HCT116 (cell line): ENCODE data around the gene AAK1. TPM values are rescaled to one million over a fixed set of nuclear protein-coding genes. Genes with fewer than 3 reads are reported as not detected.

Experiments
- ATAC-seq: fragments of 200-7000 bp; cut with Tn5 transposase; 2 replicates; pipeline ENCODE4 v1.9.1; 2020; ENCODE audit warnings: mild to moderate bottlenecking, moderate library complexity
- BruUV-seq: library from RNA; stranded (reverse); fragments of 400-500 nt; replicated peaks from 2 replicates; lab custom pipeline; 2021; lab: Mats Ljungman, UMichigan
- CTCF ChIA-PET: fragments of 300-600 bp; sonication (Branson Sonifier 250); formaldehyde crosslinking; loops from one replicate; lab custom pipeline; 2021; ENCODE audit warnings: antibody characterized with exemption; lab: Charles Lee
- POLR2A ChIA-PET: fragments of 300-600, 350-600 bp; sonication (Branson Sonifier 250); formaldehyde crosslinking; loops from one replicate; lab custom pipeline; 2021; ENCODE audit warnings: antibody characterized with exemption; lab: Charles Lee
- RAD21 ChIA-PET, 2 experiments: fragments of 300-600 bp; sonication (Branson Sonifier 250); formaldehyde crosslinking; loops; one replicate each; lab custom pipeline; 2023; ENCODE audit warnings: low total read pairs in 2 of 2; ENCODE audit not compliant: uncharacterized antibody in 2 of 2, unreplicated experiment in 2 of 2, low non-redundant PET in 1 of 2; lab: Charles Lee
- DNase-seq: peaks from one replicate; pipeline ENCODE4 v3.0.0-alpha.2; 2010; ENCODE audit warnings: low read depth, low spot score
- H2AFZ ChIP-seq: fragments of 200-600 bp; shearing (Covaris generic), sonication (generic); 2 replicates; pipeline ENCODE4 v1.6.1; 2017; ENCODE audit warnings: low read depth, mixed run types, mixed read lengths, antibody characterized with exemption, low read length; ENCODE audit not compliant: poor library complexity, severe bottlenecking
- H3K27ac ChIP-seq: 2 replicates; pipeline ENCODE4 v1.5.1; 2012; ENCODE audit warnings: low read depth, low read length
- H3K27me3 ChIP-seq: fragments of 200-600 bp; sonication (generic); 2 replicates; pipeline ENCODE4 v1.6.1; 2016; ENCODE audit warnings: mixed run types, low read length, mixed read lengths; ENCODE audit not compliant: insufficient read depth
- H3K36me3 ChIP-seq, 2 experiments: fragments of 200-500 bp in 1 of 2; fragments of 200-600 bp in 1 of 2; sonication (Bioruptor generic) in 1 of 2; sonication (generic) in 1 of 2; 2 replicates each; pipeline versions ENCODE4 v1.5.1 to v1.6.1; 2014 to 2016; ENCODE audit warnings: low read length in 2 of 2, inconsistent platforms in 1 of 2, mixed read lengths in 1 of 2, mixed run types in 1 of 2; ENCODE audit not compliant: insufficient read depth in 2 of 2, control insufficient read depth in 1 of 2
- H3K4me1 ChIP-seq, 2 experiments: fragments of 200-600 bp in 1 of 2; sonication (generic) in 1 of 2; 2 replicates each; pipeline versions ENCODE4 v1.5.1 to v1.6.1; 2012 to 2017; ENCODE audit warnings: low read length in 2 of 2, inconsistent platforms in 1 of 2, mild to moderate bottlenecking in 1 of 2, mixed read lengths in 1 of 2, mixed run types in 1 of 2, moderate library complexity in 1 of 2; ENCODE audit not compliant: insufficient read depth in 2 of 2, control insufficient read depth in 1 of 2
- H3K4me2 ChIP-seq: fragments of 200-600 bp; sonication (generic); 2 replicates; pipeline ENCODE4 v1.6.1; 2017; ENCODE audit warnings: mixed run types, low read length, mixed read lengths
- H3K4me3 ChIP-seq, 2 experiments: fragments of 200-600 bp in 1 of 2; sonication (generic) in 1 of 2; replicated peaks in 1 of 2; 2 replicates each; pipeline ENCODE4 v1.5.1; 2011 to 2016; ENCODE audit warnings: low read length in 2 of 2, control low read depth in 1 of 2, low read depth in 1 of 2, mild to moderate bottlenecking in 1 of 2, mixed read lengths in 1 of 2, mixed run types in 1 of 2
- H3K79me2 ChIP-seq: fragments of 200-600 bp; sonication (generic); 2 replicates; pipeline ENCODE4 v1.6.1; 2017; ENCODE audit warnings: mild to moderate bottlenecking, mixed run types, low read length, moderate library complexity, mixed read lengths; ENCODE audit not compliant: insufficient read depth
- H3K9ac ChIP-seq: fragments of 200-600 bp; sonication (generic); 2 replicates; pipeline ENCODE4 v1.6.1; 2016; ENCODE audit warnings: low read length, mixed read lengths
- H3K9me2 ChIP-seq: fragments of 200-600 bp; sonication (generic), shearing (Covaris generic); 2 replicates; pipeline ENCODE4 v1.6.1; 2017; ENCODE audit warnings: mixed run types, mild to moderate bottlenecking, moderate library complexity; ENCODE audit not compliant: insufficient read depth
- H3K9me3 ChIP-seq, 2 experiments: fragments of 200-500 bp in 1 of 2; fragments of 200-600 bp in 1 of 2; sonication (Bioruptor generic) in 1 of 2; sonication (generic) in 1 of 2; 2 replicates each; pipeline ENCODE4 v1.6.1; 2014 to 2017; ENCODE audit warnings: low read length in 2 of 2, mixed read lengths in 2 of 2, inconsistent platforms in 1 of 2, low read depth in 1 of 2, mild to moderate bottlenecking in 1 of 2, mixed run types in 1 of 2, moderate library complexity in 1 of 2; ENCODE audit not compliant: control insufficient read depth in 1 of 2, insufficient read depth in 1 of 2
- H4K20me1 ChIP-seq: fragments of 200-600 bp; sonication (generic), shearing (Covaris generic); 2 replicates; pipeline ENCODE4 v1.6.1; 2017; ENCODE audit warnings: mixed run types, mild to moderate bottlenecking, moderate library complexity; ENCODE audit not compliant: insufficient read depth
- CBX3 ChIP-seq: IDR thresholded peaks from 2 replicates; pipeline ENCODE4 v1.6.1; 2012; ENCODE audit warnings: low read depth
- CEBPB ChIP-seq: IDR thresholded peaks from 2 replicates; pipeline ENCODE4 v1.6.1; 2012; ENCODE audit warnings: low read depth
- CTCF ChIP-seq, 3 experiments: fragments of 200-600 bp in 1 of 3; sonication (generic) in 1 of 3; IDR thresholded peaks in 2 of 3; conservative IDR thresholded peaks in 1 of 3; 2 replicates each; pipeline ENCODE4 v1.5.1; 2012 to 2017; ENCODE audit warnings: low read depth in 2 of 3, low read length in 2 of 3, antibody characterized with exemption in 1 of 3, borderline replicate concordance in 1 of 3, control low read depth in 1 of 3, mild to moderate bottlenecking in 1 of 3, mixed read lengths in 1 of 3, mixed run types in 1 of 3, moderate library complexity in 1 of 3; ENCODE audit not compliant: insufficient read depth in 1 of 3
- EGR1 ChIP-seq: IDR thresholded peaks from 2 replicates; pipeline ENCODE4 v1.6.1; 2012; ENCODE audit warnings: low read depth
- ELF1 ChIP-seq: IDR thresholded peaks from 2 replicates; pipeline ENCODE4 v1.6.1; 2012; ENCODE audit warnings: low read depth, borderline replicate concordance
- EZH2 ChIP-seq: fragments of 200-600 bp; sonication (generic); IDR thresholded peaks from 2 replicates; pipeline ENCODE4 v1.6.1; 2017; ENCODE audit warnings: antibody characterized with exemption, mixed run types
- JUND ChIP-seq: IDR thresholded peaks from 2 replicates; pipeline ENCODE4 v1.6.1; 2012
- MAX ChIP-seq: IDR thresholded peaks from 2 replicates; pipeline ENCODE4 v1.6.1; 2012
- POLR2A ChIP-seq: IDR thresholded peaks from 2 replicates; pipeline ENCODE4 v1.7.0; 2011; ENCODE audit warnings: borderline replicate concordance; ENCODE audit not compliant: insufficient read depth, insufficient read length; ENCODE audit errors: extremely low read depth
- POLR2AphosphoS5 ChIP-seq: IDR thresholded peaks from 2 replicates; pipeline ENCODE4 v1.6.1; 2011; ENCODE audit warnings: mild to moderate bottlenecking, low read depth, low read length, moderate library complexity
- RAD21 ChIP-seq: IDR thresholded peaks from 2 replicates; pipeline ENCODE4 v1.6.1; 2012; ENCODE audit warnings: low read depth, mild to moderate bottlenecking
- REST ChIP-seq: IDR thresholded peaks from 2 replicates; pipeline ENCODE4 v1.6.1; 2012; ENCODE audit warnings: low read depth
- SIN3A ChIP-seq: IDR thresholded peaks from 2 replicates; pipeline ENCODE4 v1.6.1; 2012; ENCODE audit warnings: low read depth
- SP1 ChIP-seq: IDR thresholded peaks from 2 replicates; pipeline ENCODE4 v1.6.1; 2012; ENCODE audit warnings: low read depth
- SRF ChIP-seq: IDR thresholded peaks from 2 replicates; pipeline ENCODE4 v1.6.1; 2012; ENCODE audit warnings: low read depth
- YY1 ChIP-seq: IDR thresholded peaks from 2 replicates; pipeline ENCODE4 v1.6.1; 2011; ENCODE audit warnings: low read length, low read depth, moderate library complexity, mild to moderate bottlenecking; ENCODE audit not compliant: insufficient replicate concordance; ENCODE audit errors: extremely low read depth
- ZFX ChIP-seq: fragments of 450-650 bp; IDR thresholded peaks from 2 replicates; pipeline ENCODE4 v1.6.1; 2017
- intact Hi-C: fragments of 100-400 bp; cut with micrococcal nuclease; formaldehyde crosslinking; loops from 2 replicates; pipeline ENCODE4 v1.10.0; 2022
- total RNA-seq: library from RNA; stranded (reverse); gene quantifications from one replicate; pipeline ENCODE4 v1.2.1, GENCODE V29; 2021; ENCODE audit not compliant: unreplicated experiment

Gene AAK1
- total RNA-seq, 1 experiment from 2014 or later: 32.0 TPM

- no peak for TF ChIP-seq POLR2A
- TF ChIP-seq SRF: no peak
- no peak for TF ChIP-seq RAD21
- no peak for TF ChIP-seq YY1
Observed at GRCh38 chr2:69686813-69687212, 43.3 kb upstream of the AAK1 start (continued).

- DNase-seq (no peak), ATAC-seq (no peak; the same call in 1 of the 2 replicates)
- Histone ChIP-seq H3K9me3 (no peaks in the 10 kb centered on the region), H2AFZ (no peak overlapping the region), H3K36me3 (no peaks in the 10 kb centered on the region), H3K4me1 (peaks cover 9 to 17% of the 10 kb centered on the region in 2 experiments), H3K9ac (no peak overlapping the region), H4K20me1 (no peaks in the 10 kb centered on the region), H3K79me2 (no peaks in the 10 kb centered on the region), H3K9me2 (no peaks in the 10 kb centered on the region)
- no TSS peak for BruUV-seq
- ChIA-PET CTCF (no interaction called here), RAD21 (no interaction called here)
- TF ChIP-seq SP1: no peak
- no peak for TF ChIP-seq RAD21
- TF ChIP-seq JUND: no peak
- TF ChIP-seq ZFX: no peak
- no peak for TF ChIP-seq EGR1
- no peak for TF ChIP-seq YY1
- no peak for TF ChIP-seq CBX3
- TF ChIP-seq CEBPB: no peak
- no peak for TF ChIP-seq EZH2
- no peak for TF ChIP-seq ELF1
- no peak for TF ChIP-seq POLR2AphosphoS5
- no peak for TF ChIP-seq MAX
- no peak for TF ChIP-seq SIN3A
- TF ChIP-seq REST: no peak
- TF ChIP-seq POLR2A: no peak
- no peak for TF ChIP-seq CTCF (IDR thresholded peaks at IDR 0.05 in 2 of 3, conservative IDR thresholded peaks at IDR 0.05 in 1 of 3; ENCODE audit: borderline replicate concordance in 1 of 3, insufficient read depth in 1 of 3, low read depth in 2 of 3, low read length in 2 of 3)
- TF ChIP-seq, all 23 proteins: peak for 0
- POLR2A ChIA-PET: no interaction called here
- Histone ChIP-seq H3K27me3 (no peaks in the 10 kb centered on the region), H3K4me3 (no peak overlapping the region), H3K4me2 (no peak overlapping the region), H3K27ac (no peak overlapping the region)
- intact Hi-C loops: no loop called here
Observed at GRCh38 chr2:69685321-69686048, 41.9 kb upstream of the AAK1 start.
